SK-N-MC (cell line): Measurements from ENCODE around the gene PSMB10.

Experiments used
- DNase-seq: peaks from one replicate; pipeline ENCODE4 v3.0.0-alpha.2; 2011; ENCODE audit warnings: low read depth, low spot score
- H3K27ac ChIP-seq: fragments of 200-600 bp; sonication (generic); 2 replicates; pipeline ENCODE4 v1.5.1; 2016; ENCODE audit warnings: mixed run types
- H3K36me3 ChIP-seq: fragments of 200-600 bp; sonication (generic); 2 replicates; pipeline ENCODE4 v1.6.1; 2017; ENCODE audit warnings: antibody characterized with exemption, low read length, mixed read lengths; ENCODE audit not compliant: insufficient read depth
- H3K4me3 ChIP-seq: fragments of 200-600 bp; sonication (generic); 2 replicates; pipeline ENCODE4 v1.5.1; 2016
- H3K9ac ChIP-seq: fragments of 200-600 bp; sonication (generic); 2 replicates; pipeline ENCODE4 v1.8.0; 2017; ENCODE audit warnings: mixed run types, mixed read lengths; ENCODE audit not compliant: insufficient read length
- H3K9me3 ChIP-seq: fragments of 200-600 bp; sonication (generic); 2 replicates; pipeline ENCODE4 v1.6.1; 2017; ENCODE audit warnings: low read depth, mild to moderate bottlenecking, antibody characterized with exemption, low read length, moderate library complexity, mixed read lengths
- EZH2 ChIP-seq: fragments of 200-600 bp; sonication (generic); IDR thresholded peaks from one replicate; pipeline ENCODE4 v1.6.1; 2017; ENCODE audit warnings: antibody characterized with exemption
- FOXP2 ChIP-seq: optimal IDR thresholded peaks from 2 replicates; pipeline ENCODE3; 2011; ENCODE audit warnings: mild to moderate bottlenecking, moderate library complexity; ENCODE audit not compliant: insufficient read depth; ENCODE audit errors: extremely low read length, control extremely low read depth
- POLR2AphosphoS5 ChIP-seq: IDR thresholded peaks from 2 replicates; pipeline ENCODE4 v1.6.1; 2012; ENCODE audit warnings: mild to moderate bottlenecking, low read depth, low read length, borderline replicate concordance

The PSMB10 gene

DNA sequence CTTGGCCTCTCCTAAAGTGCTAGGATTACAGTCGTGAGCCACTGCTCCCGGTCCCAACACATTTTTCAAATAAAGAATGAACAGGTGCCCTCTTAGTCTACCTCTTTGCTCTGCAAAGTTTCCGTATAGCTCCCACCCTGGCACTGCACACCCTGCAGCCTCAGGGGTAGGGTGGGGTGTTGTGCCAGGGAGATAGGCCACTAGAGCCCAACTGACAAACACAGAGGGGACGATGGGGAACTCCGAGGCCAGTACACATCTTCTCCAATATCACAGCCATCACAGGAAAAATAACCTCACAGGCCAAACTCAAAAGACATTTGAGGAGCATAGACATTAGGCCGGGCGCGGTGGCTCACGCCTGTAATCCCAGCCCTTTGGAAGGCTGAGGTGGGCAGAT lies 34.5 kb upstream of the PSMB10 start:
- DNase-seq, result no peak
- TF ChIP-seq EZH2, result no peak
- no peak for TF ChIP-seq POLR2AphosphoS5
- no peak for TF ChIP-seq FOXP2

GRCh38 chr16:67969254-67970039 lies 32.8 kb upstream of the PSMB10 start:
- Histone ChIP-seq H3K9me3 (no peaks in the 10 kb centered on the region), H3K27ac (no peak overlapping the region), H3K9ac (no peak overlapping the region), H3K36me3 (no peaks in the 10 kb centered on the region), H3K4me3 (no peak overlapping the region)
- TF ChIP-seq EZH2 (no peak), POLR2AphosphoS5 (no peak), FOXP2 (no peak)
- no peak for DNase-seq

More for the DNA sequence above, 34.5 kb upstream of the PSMB10 start:
- Histone ChIP-seq H3K36me3 (no peaks in the 10 kb centered on the region), H3K9ac (no peak overlapping the region), H3K27ac (no peak overlapping the region), H3K9me3 (no peaks in the 10 kb centered on the region), H3K4me3 (no peak overlapping the region)

DNA sequence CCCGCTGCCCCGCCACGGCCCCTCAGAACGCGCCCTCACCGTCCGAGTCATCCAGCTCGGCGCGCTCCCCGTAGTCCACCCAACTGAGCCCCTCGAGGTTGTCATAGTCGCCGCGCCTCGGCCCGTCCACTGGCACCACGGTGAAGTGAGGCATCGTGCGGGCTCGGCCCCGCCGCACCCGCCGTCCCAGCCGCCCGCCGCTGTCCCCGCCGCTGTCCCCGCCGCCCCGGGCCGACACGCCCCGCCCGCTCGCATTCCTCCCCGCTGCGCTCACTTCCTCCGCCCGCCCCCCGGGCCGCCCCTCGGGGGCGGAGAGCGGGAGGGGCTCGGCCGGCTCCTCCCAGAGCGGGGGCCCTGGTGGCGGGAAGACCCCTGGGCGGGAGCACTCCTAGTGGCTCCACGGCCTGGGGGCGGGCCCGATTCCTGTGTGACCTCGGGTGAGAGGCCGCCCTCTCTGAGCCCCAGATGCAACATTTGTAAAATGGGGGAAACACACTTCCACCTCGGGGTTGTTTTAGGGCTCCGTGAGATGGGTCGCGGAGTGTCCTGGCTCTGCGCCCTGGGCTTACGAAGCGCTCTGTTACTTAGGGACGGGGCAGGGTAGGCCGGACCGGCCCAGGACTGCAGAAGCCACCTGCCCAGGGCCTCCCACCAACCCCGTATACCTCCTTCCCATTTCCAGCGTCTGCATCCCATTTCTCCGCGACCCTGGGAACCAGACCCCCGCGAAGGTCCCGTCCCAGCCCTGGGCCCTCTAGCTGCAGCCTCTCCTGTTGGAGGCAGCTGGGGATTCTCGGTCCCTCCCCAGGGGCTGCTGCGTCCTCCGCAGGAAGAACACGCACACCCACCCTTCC lies 32.0 kb upstream of the PSMB10 start, which contains the start of gene SLC12A4:
TSS of gene SLC12A4 (minus strand) at position 238 of the 854 bp plus-strand sequence. CDS start at position 154, 84 bp downstream.
- Histone ChIP-seq H3K9ac (peak within 1 kb of the TSS; percentile 47), H3K4me3 (peak within 1 kb of the TSS; percentile 76), H3K9me3 (no peaks in the 10 kb centered on the region), H3K27ac (no peak within 1 kb of the TSS), H3K36me3 (no peaks in the 10 kb centered on the region)
- TF ChIP-seq FOXP2, result no peak
- no peak for TF ChIP-seq POLR2AphosphoS5
- no peak for TF ChIP-seq EZH2
- DNase-seq, result no peak

DNA sequence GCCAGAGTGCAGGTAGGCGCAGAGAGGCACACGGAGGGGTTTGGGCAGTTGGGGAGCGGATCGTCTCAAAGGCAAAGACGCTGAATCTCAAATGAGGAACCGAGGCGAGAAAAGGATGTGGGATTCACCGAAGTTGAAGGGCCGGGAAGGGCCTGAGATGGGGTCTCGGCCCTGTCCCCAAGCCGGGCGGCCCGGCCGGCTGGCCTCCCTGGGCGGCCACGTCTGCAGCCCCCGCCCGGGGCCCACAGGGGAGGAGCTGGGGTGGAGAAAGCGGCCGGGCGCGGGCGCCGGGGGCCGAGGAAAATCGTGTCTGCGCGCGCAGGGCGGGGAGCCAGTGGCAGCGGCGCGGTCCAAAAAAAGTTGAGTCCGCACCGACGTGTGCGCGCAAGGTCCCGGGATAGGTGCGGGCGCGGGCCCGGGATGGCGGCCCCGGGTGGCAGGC lies 31.3 kb upstream of the PSMB10 start:
- peak overlapping the region; percentile 76 for H3K4me3 ChIP-seq

GRCh38 chr16:67967183-67967957 lies 30.7 kb upstream of the PSMB10 start:
- DNase-seq, result no peak
- Histone ChIP-seq H3K9ac (peak overlapping the region; percentile 47), H3K36me3 (no peaks in the 10 kb centered on the region), H3K9me3 (no peaks in the 10 kb centered on the region), H3K4me3 (peak overlapping the region; percentile 76), H3K27ac (no peak overlapping the region)
- TF ChIP-seq POLR2AphosphoS5 (no peak), EZH2 (no peak), FOXP2 (no peak)

More for the DNA sequence above, 31.3 kb upstream of the PSMB10 start:
- Histone ChIP-seq H3K27ac (no peak overlapping the region), H3K9ac (peak overlapping the region; percentile 47), H3K36me3 (no peaks in the 10 kb centered on the region), H3K9me3 (no peaks in the 10 kb centered on the region)
- DNase-seq, result no peak
- TF ChIP-seq FOXP2 (no peak), POLR2AphosphoS5 (no peak), EZH2 (no peak)

DNA sequence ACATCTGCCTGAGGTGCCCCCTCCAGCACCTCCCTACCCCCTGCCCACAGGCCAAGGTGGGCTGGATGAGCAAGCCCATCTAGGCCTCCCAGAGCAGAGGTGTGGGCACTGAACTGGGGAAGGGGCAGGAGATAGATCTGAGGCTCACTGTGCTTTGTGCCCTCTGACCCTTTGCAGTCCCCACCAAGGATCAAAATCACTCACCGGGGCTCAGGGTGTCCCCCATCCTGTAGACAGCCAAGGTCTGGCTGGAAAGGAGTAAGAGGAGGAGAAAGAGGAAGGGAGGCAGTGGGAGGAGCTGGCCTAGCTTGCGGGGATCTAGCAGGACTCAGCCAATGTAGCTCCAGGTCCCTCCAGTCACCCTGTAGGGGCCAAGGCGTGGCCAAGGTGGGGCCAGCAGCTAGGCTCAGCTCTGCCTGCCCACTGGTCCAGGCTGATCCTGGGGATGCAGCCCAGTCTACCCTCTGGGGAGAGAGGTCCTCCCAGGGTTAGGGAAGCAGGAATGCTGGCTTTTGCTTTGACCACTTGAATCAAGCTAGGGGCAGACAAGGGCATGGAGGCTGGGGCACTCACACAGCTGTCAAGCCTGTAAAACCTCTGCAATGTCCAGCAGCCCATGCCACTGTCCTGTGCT lies 30.0 kb upstream of the PSMB10 start:
- Histone ChIP-seq H3K9me3 (no peaks in the 10 kb centered on the region), H3K27ac (no peak overlapping the region), H3K9ac (no peak overlapping the region), H3K4me3 (no peak overlapping the region), H3K36me3 (no peaks in the 10 kb centered on the region)
- no peak for DNase-seq
- TF ChIP-seq POLR2AphosphoS5, result no peak
- TF ChIP-seq FOXP2, result no peak
- TF ChIP-seq EZH2, result no peak

GRCh38 chr16:67965668-67966548 lies 29.3 kb upstream of the PSMB10 start:
- H3K9me3 ChIP-seq, result no peaks in the 10 kb centered on the region
- H3K9ac ChIP-seq, result no peak overlapping the region
- H3K4me3 ChIP-seq, result no peak overlapping the region
- no peak for TF ChIP-seq FOXP2
- no peak for TF ChIP-seq POLR2AphosphoS5
- no peak for TF ChIP-seq EZH2
- H3K27ac ChIP-seq, result no peak overlapping the region
- no peaks in the 10 kb centered on the region for H3K36me3 ChIP-seq
- no peak for DNase-seq
